ENCODE measurements around the gene MAEA.

The MAEA gene

GRCh38 chr4:1305781-1306455, 16.2 kb downstream of the MAEA start:
- DNase-seq: no peak

GRCh38 chr4:1307951-1308735, 18.5 kb downstream of the MAEA start:
- no peak for DNase-seq

- no peak for DNase-seq
These were observed 19.7 kb downstream of the MAEA start for GRCh38 chr4:1309261-1310010.

GRCh38 chr4:1310031-1310795, 20.5 kb downstream of the MAEA start:
- no peak for DNase-seq

- no peak for DNase-seq
These were observed 21.3 kb downstream of the MAEA start for GRCh38 chr4:1310796-1311631.

- no peak for DNase-seq
These were observed 23.3 kb downstream of the MAEA start for GRCh38 chr4:1312821-1313640.

- DNase-seq: no peak
These were observed 25.6 kb downstream of the MAEA start for GRCh38 chr4:1315306-1315705.

GRCh38 chr4:1315836-1316536, 26.3 kb downstream of the MAEA start:
- no peak for DNase-seq

- no peak for DNase-seq
These were observed 27.0 kb downstream of the MAEA start for GRCh38 chr4:1316537-1317168.

GRCh38 chr4:1317177-1318045, 27.7 kb downstream of the MAEA start:
- no peak for DNase-seq

- no peak for DNase-seq
These were observed 28.3 kb downstream of the MAEA start for GRCh38 chr4:1318046-1318375.

- DNase-seq: no peak
These were observed 29.0 kb downstream of the MAEA start for GRCh38 chr4:1318488-1319213.

- no peak for DNase-seq
These were observed 31.8 kb downstream of the MAEA start for GRCh38 chr4:1321486-1321885.

- no peak for DNase-seq
These were observed 32.4 kb downstream of the MAEA start for GRCh38 chr4:1321946-1322650.

GRCh38 chr4:1323280-1323634, 33.6 kb downstream of the MAEA start:
- no peak for DNase-seq

GRCh38 chr4:1323635-1324442, 34.1 kb downstream of the MAEA start:
- no peak for DNase-seq
